Tibial artery (tissue), 4 donors: ENCODE measurements around the gene TLCD3A.
"Not testable (repeated sequence)": the region's sequence is repeated elsewhere in the genome, so short reads cannot be mapped to it uniquely, and the experiment has no call there.

ENCODE experiments used
- DNase-seq, 2 donors: peaks; one replicate each; pipeline ENCODE4 v3.0.0-alpha.2; 2019
- H3K27ac ChIP-seq, 2 donors: fragments of 200-600 bp; sonication (generic) in 1 of 2; 1 replicate in 1 of 2; 2 replicates in 1 of 2; pipeline ENCODE4 v1.5.1; 2018 to 2019; ENCODE audit warnings: mild to moderate bottlenecking in 1 of 2
- H3K27me3 ChIP-seq, 2 donors: fragments of 200-600 bp; sonication (generic) in 1 of 2; one replicate each; pipeline versions ENCODE4 v1.5.1 to v1.6.0; 2016 to 2019
- H3K36me3 ChIP-seq, 3 donors: fragments of 200-600 bp; sonication (generic) in 2 of 3; one replicate each; pipeline ENCODE4 v1.5.1; 2016 to 2019; ENCODE audit warnings: mild to moderate bottlenecking in 2 of 3
- H3K4me1 ChIP-seq, 4 donors: fragments of 200-600 bp; sonication (generic) in 2 of 4; 1 replicate in 3 of 4; 2 replicates in 1 of 4; pipeline ENCODE4 v1.5.1; 2016 to 2019
- H3K4me3 ChIP-seq, 2 donors: fragments of 200-600 bp; sonication (generic) in 1 of 2; 1 replicate in 1 of 2; 2 replicates in 1 of 2; pipeline ENCODE4 v1.5.1; 2018 to 2019; ENCODE audit warnings: mild to moderate bottlenecking in 2 of 2
- H3K9me3 ChIP-seq, 3 donors: fragments of 200-600 bp; sonication (generic) in 1 of 3; one replicate each; pipeline ENCODE4 v1.5.1; 2016 to 2019
- CTCF ChIP-seq, 2 experiments: fragments of 200-600 bp in 1 of 2; fragments of 450-650 bp in 1 of 2; IDR thresholded peaks; one replicate each; pipeline ENCODE4 v1.5.1; 2017 to 2019; ENCODE audit warnings: antibody characterized with exemption in 2 of 2, mild to moderate bottlenecking in 1 of 2, moderate library complexity in 1 of 2
- intact Hi-C: fragments of 100-400 bp; cut with DNase I; formaldehyde crosslinking; loops from one replicate; pipeline ENCODE4 v1.15.0; 2023; ENCODE audit warnings: low total_unique reads

TLCD3A gene

GRCh38 chr17:788551-788950 is 56.2 kb downstream of the TLCD3A start:
- H3K9me3 ChIP-seq, result no peaks in the 10 kb centered on the region
- H3K27ac ChIP-seq, result no peak overlapping the region
- no peaks in the 10 kb centered on the region for H3K27me3 ChIP-seq
- DNase-seq, result peak in 1 of 2 donors; percentile 42
- no peak for TF ChIP-seq CTCF (IDR thresholded peaks at IDR 0.05)
- no peak overlapping the region for H3K4me3 ChIP-seq
- H3K36me3 ChIP-seq, result peaks cover 33 to 63% (median 48%) of the 10 kb centered on the region in 3 donors
- peaks cover 0 to 14% (median 3%) of the 10 kb centered on the region in 4 donors for H3K4me1 ChIP-seq
- intact Hi-C loops, result no loop called here

- intact Hi-C loops, result no loop called here
- Histone ChIP-seq H3K4me1 (peaks cover 0 to 10% (median under 1%) of the 10 kb centered on the region in 4 donors), H3K9me3 (no peaks in the 10 kb centered on the region), H3K36me3 (peaks cover 33 to 63% (median 48%) of the 10 kb centered on the region in 3 donors), H3K4me3 (no peak overlapping the region), H3K27me3 (no peaks in the 10 kb centered on the region), H3K27ac (peak overlapping the region in 1 of 2 donors; percentile 37)
- DNase-seq, result peak; percentile 0 to 34
- TF ChIP-seq CTCF (IDR thresholded peaks at IDR 0.05), result no peak
Measured at GRCh38 chr17:789160-789840, 56.9 kb downstream of the TLCD3A start.

- intact Hi-C loops, H3K9me3 ChIP-seq, H3K27me3 ChIP-seq, H3K4me3 ChIP-seq: not testable (repeated sequence)
- peaks cover 33 to 63% (median 48%) of the 10 kb centered on the region in 3 donors for H3K36me3 ChIP-seq
- peak; percentile 16 to 67 for DNase-seq
- H3K27ac ChIP-seq, result peak overlapping the region in 1 of 2 donors; percentile 37
- peaks cover 0 to 17% (median 5%) of the 10 kb centered on the region in 4 donors for H3K4me1 ChIP-seq
Measured at GRCh38 chr17:789931-790873, 57.8 kb downstream of the TLCD3A start.

GRCh38 chr17:790874-791247 is 58.5 kb downstream of the TLCD3A start:
- Histone ChIP-seq H3K36me3 (peaks cover 33 to 63% (median 48%) of the 10 kb centered on the region in 3 donors), H3K4me1 (peaks cover 0 to 24% (median 8%) of the 10 kb centered on the region in 4 donors)
- H3K4me3 ChIP-seq, intact Hi-C loops, H3K27ac ChIP-seq, H3K27me3 ChIP-seq, H3K9me3 ChIP-seq: not testable (repeated sequence)
- DNase-seq, result peak; percentile 14 to 33

GRCh38 chr17:791829-792228 is 59.4 kb downstream of the TLCD3A start:
- Histone ChIP-seq H3K4me1 (peaks cover 0 to 24% (median 9%) of the 10 kb centered on the region in 4 donors), H3K9me3 (no peaks in the 10 kb centered on the region), H3K27ac (no peak overlapping the region), H3K36me3 (peaks cover 33 to 56% (median 48%) of the 10 kb centered on the region in 3 donors), H3K4me3 (no peak overlapping the region), H3K27me3 (no peaks in the 10 kb centered on the region)
- DNase-seq, result peak in 1 of 2 donors; percentile 63
- TF ChIP-seq CTCF (IDR thresholded peaks at IDR 0.05), result no peak
- intact Hi-C loops, result no loop called here

GRCh38 chr17:792277-792676 is 59.9 kb downstream of the TLCD3A start:
- intact Hi-C loops, result no loop called here
- no peak overlapping the region for H3K4me3 ChIP-seq
- peaks cover 0 to 24% (median 9%) of the 10 kb centered on the region in 4 donors for H3K4me1 ChIP-seq
- H3K27ac ChIP-seq, result no peak overlapping the region
- H3K36me3 ChIP-seq, result peaks cover 33 to 54% (median 48%) of the 10 kb centered on the region in 3 donors
- no peak for TF ChIP-seq CTCF (IDR thresholded peaks at IDR 0.05)
- no peaks in the 10 kb centered on the region for H3K9me3 ChIP-seq
- no peak for DNase-seq
- H3K27me3 ChIP-seq, result no peaks in the 10 kb centered on the region
